ENCODE measurements around the gene TGFBR3. TPM values are rescaled to one million over a fixed set of nuclear protein-coding genes. Genes with fewer than 3 reads are reported as not detected.

Gene TGFBR3
- total and polyA plus RNA-seq, 8 donors = 21.7 to 54.6 (median 45.1) TPM

- Histone ChIP-seq H3K4me1 (peaks cover 0 to 5% of the 10 kb centered on the region in 2 donors), H3K27me3 (no peaks in the 10 kb centered on the region), H3K36me3 (no peaks in the 10 kb centered on the region), H3K4me3 (no peak overlapping the region), H3K27ac (no peak overlapping the region), H3K9me3 (no peaks in the 10 kb centered on the region)
- peak; percentile 11 for ATAC-seq
- DNase-seq = no peak
- TF ChIP-seq, protein P1, sequence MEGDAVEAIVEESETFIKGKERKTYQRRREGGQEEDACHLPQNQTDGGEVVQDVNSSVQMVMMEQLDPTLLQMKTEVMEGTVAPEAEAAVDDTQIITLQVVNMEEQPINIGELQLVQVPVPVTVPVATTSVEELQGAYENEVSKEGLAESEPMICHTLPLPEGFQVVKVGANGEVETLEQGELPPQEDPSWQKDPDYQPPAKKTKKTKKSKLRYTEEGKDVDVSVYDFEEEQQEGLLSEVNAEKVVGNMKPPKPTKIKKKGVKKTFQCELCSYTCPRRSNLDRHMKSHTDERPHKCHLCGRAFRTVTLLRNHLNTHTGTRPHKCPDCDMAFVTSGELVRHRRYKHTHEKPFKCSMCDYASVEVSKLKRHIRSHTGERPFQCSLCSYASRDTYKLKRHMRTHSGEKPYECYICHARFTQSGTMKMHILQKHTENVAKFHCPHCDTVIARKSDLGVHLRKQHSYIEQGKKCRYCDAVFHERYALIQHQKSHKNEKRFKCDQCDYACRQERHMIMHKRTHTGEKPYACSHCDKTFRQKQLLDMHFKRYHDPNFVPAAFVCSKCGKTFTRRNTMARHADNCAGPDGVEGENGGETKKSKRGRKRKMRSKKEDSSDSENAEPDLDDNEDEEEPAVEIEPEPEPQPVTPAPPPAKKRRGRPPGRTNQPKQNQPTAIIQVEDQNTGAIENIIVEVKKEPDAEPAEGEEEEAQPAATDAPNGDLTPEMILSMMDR (IDR thresholded peaks at IDR 0.05) = no peak
- intact Hi-C loops (cut with DNase I) = no loop called here
These were observed 38.2 kb upstream of the TGFBR3 start for GRCh38 chr1:91924146-91924545.

DNA sequence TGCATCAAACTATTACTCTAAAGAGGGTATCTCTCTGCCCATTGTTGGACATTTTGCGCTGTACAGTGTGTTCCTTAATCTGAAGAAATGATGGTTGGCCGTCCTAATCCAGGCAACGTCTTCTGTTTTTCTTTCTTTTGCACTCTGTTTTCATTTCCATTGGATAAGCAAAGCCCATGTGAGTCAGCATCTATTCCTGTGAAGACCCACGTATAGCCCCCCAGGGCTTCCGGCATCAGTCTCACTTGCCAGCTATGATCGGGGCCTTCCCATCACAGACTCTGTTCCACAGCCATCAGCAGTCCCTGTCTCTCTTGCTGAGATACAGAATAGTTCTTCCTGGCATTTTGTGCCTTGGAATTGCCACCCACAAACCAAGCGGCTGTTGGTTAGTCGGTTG, 34.0 kb upstream of the TGFBR3 start:
- Histone ChIP-seq H3K36me3 (no peaks in the 10 kb centered on the region), H3K4me1 (no peaks in the 10 kb centered on the region), H3K27me3 (no peaks in the 10 kb centered on the region), H3K9me3 (no peaks in the 10 kb centered on the region), H3K27ac (no peak overlapping the region), H3K4me3 (no peak overlapping the region)
- TF ChIP-seq, protein P1 (IDR thresholded peaks at IDR 0.05) = no peak
- intact Hi-C loops (cut with DNase I) = no loop called here
- DNase-seq = no peak
- no peak for ATAC-seq

DNA sequence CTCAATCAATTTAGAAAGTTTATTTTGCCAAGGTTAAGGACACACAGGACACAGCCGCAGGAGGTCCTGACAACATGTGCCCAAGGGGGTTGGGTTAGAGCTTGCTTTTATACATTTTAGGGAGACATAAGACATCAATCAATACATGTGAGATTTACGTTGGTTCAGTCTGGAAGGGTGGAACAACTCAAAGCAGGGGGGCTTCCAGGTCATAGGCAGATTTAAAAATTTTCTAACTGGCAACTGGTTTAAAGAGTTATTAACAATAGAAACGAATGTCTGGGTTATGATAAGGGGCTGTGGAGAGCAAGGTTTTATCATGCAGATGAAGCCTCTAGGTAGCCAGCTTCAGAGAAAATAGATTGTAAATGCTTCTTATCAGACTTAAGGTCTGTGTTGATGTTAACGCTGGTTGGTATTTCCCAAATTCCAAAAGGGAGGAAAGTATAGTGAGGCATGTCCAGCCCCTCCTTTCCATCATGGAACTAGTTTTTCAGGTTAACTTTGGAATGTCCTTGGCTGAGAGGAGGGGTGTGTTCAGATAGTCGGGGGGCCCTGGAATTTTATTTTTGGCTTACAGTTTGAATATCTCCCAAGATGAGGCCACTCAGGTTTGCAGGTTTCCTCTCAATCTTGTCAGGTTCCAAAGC, 31.0 kb upstream of the TGFBR3 start:
- Histone ChIP-seq H3K4me1 (no peaks in the 10 kb centered on the region), H3K4me3 (no peak overlapping the region), H3K27me3 (no peaks in the 10 kb centered on the region), H3K9me3 (no peaks in the 10 kb centered on the region), H3K27ac (no peak overlapping the region), H3K36me3 (no peaks in the 10 kb centered on the region)
- ATAC-seq = no peak
- TF ChIP-seq, protein P1 (IDR thresholded peaks at IDR 0.05) = no peak
- intact Hi-C loops (cut with DNase I) = no loop called here
- no peak for DNase-seq

GRCh38 chr1:91916046-91916445, 30.1 kb upstream of the TGFBR3 start:
- intact Hi-C loops (cut with DNase I) = no loop called here
- Histone ChIP-seq H3K27me3 (no peaks in the 10 kb centered on the region), H3K27ac (no peak overlapping the region), H3K4me1 (no peaks in the 10 kb centered on the region), H3K9me3 (no peaks in the 10 kb centered on the region), H3K36me3 (no peaks in the 10 kb centered on the region), H3K4me3 (no peak overlapping the region)
- no peak for ATAC-seq
- TF ChIP-seq, protein P1 (IDR thresholded peaks at IDR 0.05) = no peak
- no peak for DNase-seq

DNA sequence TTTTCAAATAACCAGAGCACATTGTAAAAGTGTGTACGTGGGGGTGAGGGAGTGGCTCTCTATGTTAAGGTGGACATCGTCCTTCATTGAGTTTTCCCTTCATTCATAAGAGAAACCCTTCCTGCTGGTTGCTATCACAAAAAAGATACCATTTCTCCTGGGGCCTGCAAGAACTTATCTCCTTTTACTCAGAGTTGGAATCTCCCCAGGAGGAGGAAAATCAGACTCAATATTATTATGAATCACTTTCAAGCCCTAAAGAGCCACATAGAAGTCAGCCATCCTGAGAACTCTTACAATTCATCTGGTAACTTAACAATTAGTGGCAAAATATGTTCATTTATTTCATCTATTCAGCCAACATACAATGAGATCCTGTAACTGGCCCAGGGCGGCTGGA, 27.1 kb upstream of the TGFBR3 start:
- Histone ChIP-seq H3K9me3 (no peaks in the 10 kb centered on the region), H3K36me3 (no peaks in the 10 kb centered on the region), H3K4me1 (no peaks in the 10 kb centered on the region), H3K27me3 (no peaks in the 10 kb centered on the region), H3K4me3 (no peak overlapping the region), H3K27ac (no peak overlapping the region)
- DNase-seq (no peak), ATAC-seq (no peak)
- intact Hi-C loops (cut with DNase I) = no loop called here
- TF ChIP-seq, protein P1 (IDR thresholded peaks at IDR 0.05) = no peak

Data from left lung (tissue), 10 donors.